Adipocyte (in vitro differentiated cells): Measurements from ENCODE around the gene IDH1.
A peak's percentile ranks its signal among the peaks of the same experiment; 100 is the strongest.
"Not testable (repeated sequence)": the region's sequence is repeated elsewhere in the genome, so short reads cannot be mapped to it uniquely, and the experiment has no call there.

ENCODE experiments used
- DNase-seq: peaks from one replicate; pipeline ENCODE4 v3.0.0-alpha.2; 2015; ENCODE audit warnings: low read depth
- H3K27me3 ChIP-seq: replicated peaks from 2 replicates; pipeline ENCODE4 v1.7.0; 2013; ENCODE audit warnings: mild to moderate bottlenecking, low read length, moderate library complexity; ENCODE audit not compliant: control insufficient read depth, insufficient read depth
- H3K36me3 ChIP-seq: 2 replicates; pipeline ENCODE4 v1.7.0; 2013; ENCODE audit warnings: low read length, mild to moderate bottlenecking, moderate library complexity; ENCODE audit not compliant: control insufficient read depth, insufficient read depth, severe bottlenecking
- H3K4me1 ChIP-seq: 2 replicates; pipeline ENCODE4 v1.7.0; 2013; ENCODE audit warnings: mild to moderate bottlenecking, low read length, moderate library complexity; ENCODE audit not compliant: control insufficient read depth, insufficient read depth
- H3K4me3 ChIP-seq: 2 replicates; pipeline ENCODE4 v1.7.0; 2013; ENCODE audit warnings: mild to moderate bottlenecking, low read length, moderate library complexity
- H3K9ac ChIP-seq: 2 replicates; pipeline ENCODE4 v1.7.0; 2013; ENCODE audit warnings: mild to moderate bottlenecking, low read length, moderate library complexity
- H3K9me3 ChIP-seq: 2 replicates; pipeline ENCODE4 v1.7.0; 2013; ENCODE audit warnings: mild to moderate bottlenecking, low read length, moderate library complexity; ENCODE audit not compliant: control insufficient read depth

Gene IDH1

GRCh38 chr2:208240619-208241209, 14.2 kb downstream of the IDH1 start:
- peaks cover 96% of the 10 kb centered on the region for H3K36me3 ChIP-seq
- H3K9me3 ChIP-seq = no peaks in the 10 kb centered on the region
- no peak overlapping the region for H3K9ac ChIP-seq
- no peaks in the 10 kb centered on the region for H3K27me3 ChIP-seq
- H3K4me3 ChIP-seq = no peak overlapping the region
- DNase-seq = no peak
- peaks cover 16% of the 10 kb centered on the region for H3K4me1 ChIP-seq

DNA sequence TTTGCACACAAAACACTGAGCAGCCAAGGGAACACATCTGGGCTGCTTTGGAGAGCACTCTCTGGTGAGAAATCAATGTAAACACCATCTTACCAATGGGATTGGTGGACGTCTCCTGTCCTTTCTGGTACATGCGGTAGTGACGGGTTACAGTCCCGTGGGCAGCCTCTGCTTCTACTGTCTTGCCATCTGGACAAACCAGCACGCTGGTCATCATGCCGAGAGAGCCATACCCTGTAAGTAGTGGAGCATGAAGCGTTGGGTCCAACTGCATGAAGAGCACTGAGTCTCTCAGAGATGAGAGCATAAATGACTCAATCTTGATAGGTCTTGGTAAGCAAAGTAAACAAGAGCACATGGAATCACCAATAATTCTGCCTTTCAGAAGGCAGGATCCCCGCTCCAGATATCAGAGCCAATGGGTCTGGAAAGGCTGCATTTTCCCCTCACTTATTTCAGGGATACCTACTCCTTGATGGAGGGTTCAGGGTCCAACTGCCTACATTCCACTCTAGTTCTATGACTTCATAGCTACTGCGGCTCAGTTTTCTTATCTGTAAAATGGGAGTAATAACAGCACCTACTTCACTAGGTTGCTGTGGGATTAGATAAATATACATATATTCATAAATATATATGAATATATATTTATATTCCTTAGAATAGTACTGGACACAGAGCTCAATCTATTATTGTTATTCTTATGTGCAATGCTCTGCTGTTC, 14.9 kb downstream of the IDH1 start:
- Histone ChIP-seq H3K27me3 (no peaks in the 10 kb centered on the region), H3K4me1 (peaks cover 8% of the 10 kb centered on the region), H3K4me3 (no peak overlapping the region), H3K9me3 (no peaks in the 10 kb centered on the region), H3K36me3 (peaks cover 89% of the 10 kb centered on the region), H3K9ac (no peak overlapping the region)
- DNase-seq = no peak

DNA sequence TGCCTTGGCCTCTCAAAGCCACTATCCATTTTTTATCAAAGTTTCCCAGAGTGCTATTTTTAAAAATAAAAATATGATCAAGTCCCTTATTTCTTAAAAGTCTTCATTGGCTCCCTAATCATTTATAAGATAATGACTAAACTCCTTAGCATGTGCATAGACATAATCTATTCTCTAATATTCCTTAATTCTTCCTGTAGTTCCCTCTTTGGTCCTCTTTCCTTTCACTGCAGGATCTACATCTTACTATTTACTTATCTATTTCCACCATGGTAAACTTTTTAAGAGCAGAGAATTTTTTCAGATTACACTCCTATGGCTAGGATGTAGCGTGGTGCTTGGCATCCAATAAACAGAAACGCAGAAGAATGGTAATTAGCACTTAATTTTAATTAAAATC, 19.0 kb downstream of the IDH1 start:
- no peak for DNase-seq
- no peak overlapping the region for H3K4me3 ChIP-seq
- H3K27me3 ChIP-seq = no peaks in the 10 kb centered on the region
- H3K9ac ChIP-seq = no peak overlapping the region
- no peaks in the 10 kb centered on the region for H3K4me1 ChIP-seq
- peaks cover 5% of the 10 kb centered on the region for H3K9me3 ChIP-seq
- peaks cover 51% of the 10 kb centered on the region for H3K36me3 ChIP-seq

DNA sequence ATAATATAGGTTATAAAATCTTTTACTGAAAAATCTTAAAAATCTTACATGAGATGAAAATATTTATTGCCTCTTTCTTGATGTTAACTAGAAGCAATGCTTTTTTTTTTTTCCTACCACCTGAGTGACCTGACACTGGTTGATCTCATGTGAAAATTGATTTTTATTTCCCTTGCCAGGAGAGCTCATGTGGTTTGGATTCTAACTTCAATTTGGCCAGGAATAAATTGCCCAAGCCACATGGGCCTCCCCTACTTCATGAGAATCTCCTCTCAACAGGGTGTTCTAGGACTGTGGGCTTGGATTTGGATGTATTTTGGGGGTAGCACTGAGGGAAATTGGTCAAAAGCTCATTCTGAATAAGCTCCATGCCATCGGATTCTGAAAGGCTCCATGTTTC, 20.1 kb downstream of the IDH1 start:
- Histone ChIP-seq H3K9me3 (peaks cover 5% of the 10 kb centered on the region), H3K27me3 (no peaks in the 10 kb centered on the region)
- DNase-seq = no peak

DNA sequence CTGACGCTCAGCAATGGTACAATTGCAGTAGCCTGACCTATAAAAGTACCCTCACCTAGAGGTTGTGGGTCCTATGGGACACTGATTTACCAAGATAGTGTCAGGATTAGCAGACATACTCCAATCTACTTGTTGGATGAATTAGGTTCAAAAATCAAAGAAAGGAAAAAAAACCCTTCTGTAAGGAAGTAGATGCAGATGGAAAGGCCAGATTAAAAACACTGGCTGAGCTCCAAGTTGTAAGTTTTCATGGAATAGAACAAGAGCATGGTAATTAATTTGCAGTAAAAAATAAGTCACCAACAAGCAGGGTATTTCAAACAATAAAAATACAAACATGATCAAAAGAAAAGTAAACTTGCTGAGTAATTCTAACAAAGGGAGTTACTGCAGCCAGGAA, 26.4 kb downstream of the IDH1 start:
- DNase-seq = no peak
- Histone ChIP-seq H3K9ac (no peak overlapping the region), H3K4me1 (peaks cover 3% of the 10 kb centered on the region), H3K27me3 (no peaks in the 10 kb centered on the region), H3K4me3 (no peak overlapping the region), H3K36me3 (no peaks in the 10 kb centered on the region), H3K9me3 (peaks cover 5% of the 10 kb centered on the region)

More for the DNA sequence above, 20.1 kb downstream of the IDH1 start:
- H3K4me3 ChIP-seq = no peak overlapping the region
- no peaks in the 10 kb centered on the region for H3K4me1 ChIP-seq
- no peak overlapping the region for H3K9ac ChIP-seq
- peaks cover 41% of the 10 kb centered on the region for H3K36me3 ChIP-seq

DNA sequence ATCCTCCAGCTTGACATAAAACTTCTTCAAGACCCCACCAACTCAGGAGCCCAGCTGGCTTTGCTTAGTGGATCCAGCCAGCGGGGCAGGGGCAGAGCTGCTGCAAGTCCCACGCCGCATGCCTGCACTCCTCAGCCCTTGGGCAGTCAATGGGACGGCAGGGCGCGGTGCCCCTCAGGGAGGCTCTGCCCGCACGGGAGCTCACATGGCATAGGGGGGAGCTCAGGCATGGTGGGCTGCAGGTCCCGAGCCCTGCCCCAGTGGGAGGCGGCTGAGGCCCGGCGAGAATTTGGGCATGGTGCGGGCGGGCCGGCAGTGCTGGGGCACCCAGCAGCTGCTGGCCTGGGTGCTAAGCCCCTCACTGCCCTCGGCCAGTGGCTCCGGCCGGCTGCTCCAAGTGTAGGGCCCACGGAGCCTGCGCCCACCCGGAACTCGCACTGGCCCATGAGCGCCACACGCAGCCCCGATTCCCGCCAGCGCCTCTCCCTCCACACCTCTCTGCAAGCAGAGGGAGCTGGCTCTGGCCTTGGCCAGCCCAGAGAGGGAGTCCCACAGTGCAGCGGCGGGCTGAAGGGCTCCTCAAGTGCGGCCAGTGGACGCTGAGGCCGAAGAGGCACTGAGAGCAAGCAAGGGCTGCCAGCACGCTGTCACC, 27.2 kb downstream of the IDH1 start:
- peaks cover 5% of the 10 kb centered on the region for H3K9me3 ChIP-seq
- no peaks in the 10 kb centered on the region for H3K36me3 ChIP-seq
- peaks cover 3% of the 10 kb centered on the region for H3K4me1 ChIP-seq
- no peak overlapping the region for H3K9ac ChIP-seq
- no peaks in the 10 kb centered on the region for H3K27me3 ChIP-seq
- DNase-seq = no peak
- H3K4me3 ChIP-seq = no peak overlapping the region

GRCh38 chr2:208224802-208225201, 30.1 kb downstream of the IDH1 start:
- H3K9me3 ChIP-seq = no peaks in the 10 kb centered on the region
- no peak overlapping the region for H3K4me3 ChIP-seq
- H3K4me1 ChIP-seq = peaks cover 3% of the 10 kb centered on the region
- DNase-seq = peak; percentile 14
- H3K9ac ChIP-seq = no peak overlapping the region
- H3K36me3 ChIP-seq = no peaks in the 10 kb centered on the region
- no peaks in the 10 kb centered on the region for H3K27me3 ChIP-seq

DNA sequence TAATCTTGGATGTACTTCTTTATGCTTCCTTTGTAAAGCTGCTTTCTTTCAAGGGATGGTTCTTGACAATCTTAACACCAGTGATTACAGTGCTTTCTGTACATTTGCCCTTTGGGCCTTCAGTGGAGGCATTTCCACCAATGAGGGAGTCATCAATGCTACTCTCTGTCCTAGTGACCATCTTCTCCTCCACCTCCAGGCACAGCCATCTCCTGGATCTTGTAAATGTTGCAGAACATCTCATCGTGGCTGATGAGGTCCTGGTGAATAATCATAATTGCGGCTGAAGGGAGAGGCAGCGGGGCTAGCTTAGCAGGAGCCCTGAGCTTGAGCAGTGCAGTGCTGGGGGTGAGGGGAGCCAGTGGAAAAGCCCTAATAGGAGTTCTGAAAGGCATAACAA, 32.5 kb downstream of the IDH1 start:
- no peaks in the 10 kb centered on the region for H3K36me3 ChIP-seq
- H3K9me3 ChIP-seq = no peaks in the 10 kb centered on the region
- H3K4me1 ChIP-seq = no peaks in the 10 kb centered on the region
- H3K27me3 ChIP-seq = peaks cover 3% of the 10 kb centered on the region
- no peak overlapping the region for H3K4me3 ChIP-seq
- no peak overlapping the region for H3K9ac ChIP-seq
- DNase-seq = peak; percentile 22

DNA sequence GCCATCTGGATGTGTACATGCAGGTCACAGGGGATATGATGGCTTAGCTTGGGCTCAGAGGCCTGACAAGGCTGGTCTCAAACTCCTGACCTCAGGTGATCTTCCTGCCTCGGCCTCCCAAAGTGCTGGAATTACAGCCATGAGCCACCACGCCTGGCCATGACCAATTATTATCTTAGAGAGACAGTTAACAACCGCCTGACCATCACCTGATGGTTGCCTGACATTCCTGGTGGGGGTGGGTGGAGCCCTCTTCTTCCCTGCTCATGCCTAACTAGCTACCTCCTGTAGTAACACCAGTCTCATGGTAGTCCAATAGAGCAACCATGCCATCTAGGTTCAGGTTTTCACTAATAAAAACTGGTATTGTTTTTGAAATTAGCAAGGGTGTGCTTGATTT, 33.0 kb downstream of the IDH1 start:
- H3K27me3 ChIP-seq, H3K36me3 ChIP-seq, DNase-seq, H3K9ac ChIP-seq, H3K9me3 ChIP-seq, H3K4me1 ChIP-seq, H3K4me3 ChIP-seq: not testable (repeated sequence)

- no peak overlapping the region for H3K4me3 ChIP-seq
- no peak overlapping the region for H3K9ac ChIP-seq
- no peak for DNase-seq
- peaks cover 15% of the 10 kb centered on the region for H3K4me1 ChIP-seq
- no peaks in the 10 kb centered on the region for H3K27me3 ChIP-seq
- no peaks in the 10 kb centered on the region for H3K36me3 ChIP-seq
- no peaks in the 10 kb centered on the region for H3K9me3 ChIP-seq
Observed at GRCh38 chr2:208210688-208211451, 44.0 kb downstream of the IDH1 start.
